OCI-LY3 (cell line): ENCODE results near the gene FYB1.

Experiments used
- H2AFZ ChIP-seq: fragments of 200-600, 300-600 bp; shearing (Covaris generic); 2 replicates; pipeline ENCODE4 v1.6.0; 2014; ENCODE audit warnings: antibody characterized with exemption, low read depth, low read length
- H3K27ac ChIP-seq: fragments of 200-600, 300-600 bp; sonication (generic); 2 replicates; pipeline ENCODE4 v1.5.1; 2014; ENCODE audit warnings: mild to moderate bottlenecking, low read length, moderate library complexity, mixed read lengths
- H3K27me3 ChIP-seq: fragments of 200-600, 300-600 bp; sonication (generic); 2 replicates; pipeline ENCODE4 v1.6.1; 2014; ENCODE audit warnings: low read depth, low read length, mixed read lengths
- H3K36me3 ChIP-seq: fragments of 200-600, 300-600 bp; sonication (generic); replicated peaks from 2 replicates; pipeline ENCODE3; 2014; ENCODE audit warnings: low read depth, low read length, mixed read lengths
- H3K4me1 ChIP-seq: fragments of 300-600, 200-600 bp; sonication (generic); 2 replicates; pipeline ENCODE4 v1.6.1; 2014; ENCODE audit warnings: low read length, mixed read lengths
- H3K4me2 ChIP-seq: fragments of 200-600, 300-600 bp; sonication (generic); 2 replicates; pipeline ENCODE4 v1.6.1; 2014; ENCODE audit warnings: low read length, mixed read lengths
- H3K4me3 ChIP-seq: fragments of 300-600, 200-600 bp; sonication (generic); 2 replicates; pipeline ENCODE4 v1.5.1; 2014; ENCODE audit warnings: antibody characterized with exemption, mild to moderate bottlenecking, low read length, moderate library complexity
- H3K79me2 ChIP-seq: fragments of 300-600, 200-600 bp; shearing (Covaris generic); 2 replicates; pipeline ENCODE4 v1.6.1; 2014; ENCODE audit warnings: mild to moderate bottlenecking, low read length, mixed read lengths
- H3K9ac ChIP-seq: fragments of 300-600, 200-600 bp; shearing (Covaris generic); 2 replicates; pipeline ENCODE4 v1.6.0; 2014; ENCODE audit warnings: mild to moderate bottlenecking, low read length, moderate library complexity
- H3K9me3 ChIP-seq: fragments of 200-600, 300-600 bp; shearing (Covaris generic); 2 replicates; pipeline ENCODE4 v1.6.1; 2014; ENCODE audit warnings: low read length, mixed read lengths; ENCODE audit not compliant: insufficient read depth
- H4K20me1 ChIP-seq: fragments of 200-600, 300-600 bp; sonication (generic); 2 replicates; pipeline ENCODE4 v1.6.1; 2016; ENCODE audit warnings: low read length, mixed read lengths; ENCODE audit not compliant: insufficient read depth
- CTCF ChIP-seq: fragments of 200-600, 300-600 bp; sonication (generic); IDR thresholded peaks from 2 replicates; pipeline ENCODE4 v1.5.1; 2014; ENCODE audit warnings: antibody characterized with exemption, low read length, low read depth
- EZH2phosphoT487 ChIP-seq: fragments of 200-600 bp; shearing (Covaris generic); IDR thresholded peaks from 2 replicates; pipeline ENCODE4 v1.6.1; 2018; ENCODE audit warnings: antibody characterized with exemption, mixed run types, low read depth

Gene FYB1

GRCh38 chr5:39198127-39198526, 21.2 kb downstream of the FYB1 start:
- no peaks in the 10 kb centered on the region for H3K79me2 ChIP-seq
- H3K4me1 ChIP-seq: no peaks in the 10 kb centered on the region
- no peak overlapping the region for H2AFZ ChIP-seq
- no peaks in the 10 kb centered on the region for H3K27me3 ChIP-seq
- H3K9me3 ChIP-seq: no peaks in the 10 kb centered on the region
- H3K9ac ChIP-seq: no peak overlapping the region
- H4K20me1 ChIP-seq: no peaks in the 10 kb centered on the region
- TF ChIP-seq CTCF (no peak), EZH2phosphoT487 (no peak)
- no peak overlapping the region for H3K27ac ChIP-seq
- no peak overlapping the region for H3K4me3 ChIP-seq
- no peaks in the 10 kb centered on the region for H3K36me3 ChIP-seq
- H3K4me2 ChIP-seq: no peak overlapping the region

DNA sequence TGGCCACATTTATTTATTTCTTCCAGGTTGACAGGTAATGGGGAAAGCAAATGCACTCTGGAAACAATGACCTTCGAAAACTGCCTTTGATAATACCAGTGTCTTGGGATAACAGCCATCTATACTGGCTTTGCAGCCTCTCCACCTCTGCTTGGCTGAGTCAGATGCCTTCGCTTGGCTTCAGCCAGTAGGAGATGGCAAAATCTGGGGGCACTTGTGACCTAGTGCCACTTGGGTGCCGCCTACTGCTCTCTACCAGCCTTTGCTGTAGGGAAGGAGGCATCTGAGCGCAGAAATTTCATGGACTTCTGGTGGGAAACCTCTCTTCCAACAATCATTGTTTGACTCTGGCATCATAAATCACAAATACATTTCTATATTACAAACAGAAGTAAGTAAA, 21.8 kb downstream of the FYB1 start:
- Histone ChIP-seq H2AFZ (no peak overlapping the region), H3K79me2 (no peaks in the 10 kb centered on the region), H3K4me2 (no peak overlapping the region), H3K36me3 (no peaks in the 10 kb centered on the region), H3K4me3 (no peak overlapping the region), H3K27ac (no peak overlapping the region), H3K9me3 (no peaks in the 10 kb centered on the region), H4K20me1 (no peaks in the 10 kb centered on the region), H3K27me3 (no peaks in the 10 kb centered on the region), H3K4me1 (no peaks in the 10 kb centered on the region), H3K9ac (no peak overlapping the region)
- TF ChIP-seq EZH2phosphoT487: no peak
- no peak for TF ChIP-seq CTCF

GRCh38 chr5:39195198-39195826, 24.1 kb downstream of the FYB1 start:
- Histone ChIP-seq H3K4me1 (0 out of 2 replicates have a peak, but pooled peaks cover 3% of the 10 kb centered on the region), H3K4me2 (no peak overlapping the region), H3K79me2 (no peaks in the 10 kb centered on the region), H4K20me1 (no peaks in the 10 kb centered on the region), H3K4me3 (no peak overlapping the region), H3K36me3 (no peaks in the 10 kb centered on the region), H3K9me3 (no peaks in the 10 kb centered on the region), H3K9ac (no peak overlapping the region), H3K27ac (no peak overlapping the region), H2AFZ (no peak overlapping the region), H3K27me3 (no peaks in the 10 kb centered on the region)
- no peak for TF ChIP-seq EZH2phosphoT487

DNA sequence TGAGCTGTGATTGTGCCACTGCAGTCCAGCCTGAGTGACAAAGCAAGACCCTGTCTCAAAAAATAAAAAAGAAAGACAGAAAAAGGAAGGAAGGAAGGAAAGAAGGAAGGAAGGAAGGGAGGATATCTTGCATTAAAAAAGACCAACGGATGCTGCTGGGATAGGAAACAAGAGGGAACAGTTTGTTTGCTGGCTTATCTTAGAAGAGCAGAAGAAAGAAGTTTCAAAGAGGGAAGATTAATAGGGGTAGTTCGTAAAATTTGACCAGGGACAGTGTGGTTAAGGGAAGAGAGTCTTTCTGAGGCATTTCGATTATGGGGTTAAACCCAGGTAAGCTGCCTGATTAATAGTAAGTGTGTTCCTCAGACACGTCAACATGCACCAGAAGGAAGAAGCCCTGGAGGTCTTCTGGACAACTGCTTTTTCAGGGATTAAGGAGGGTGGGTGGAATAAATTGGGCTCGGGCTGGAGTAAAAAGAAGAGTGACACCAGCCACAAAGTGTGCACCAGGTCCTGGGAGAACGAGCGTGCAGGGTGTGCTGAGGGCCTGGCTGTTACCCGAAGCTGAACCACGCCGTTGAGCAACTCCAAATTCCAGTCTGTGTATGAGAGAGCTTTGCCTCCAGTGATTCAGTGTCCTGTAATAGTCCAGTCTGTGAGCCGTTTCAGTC, 24.8 kb downstream of the FYB1 start:
- H3K4me2 ChIP-seq: no peak overlapping the region
- H3K27me3 ChIP-seq: no peaks in the 10 kb centered on the region
- no peaks in the 10 kb centered on the region for H4K20me1 ChIP-seq
- H3K9me3 ChIP-seq: no peaks in the 10 kb centered on the region
- H3K27ac ChIP-seq: no peak overlapping the region
- H3K4me3 ChIP-seq: no peak overlapping the region
- H3K36me3 ChIP-seq: no peaks in the 10 kb centered on the region
- H2AFZ ChIP-seq: no peak overlapping the region
- no peak overlapping the region for H3K9ac ChIP-seq
- TF ChIP-seq CTCF: no peak
- TF ChIP-seq EZH2phosphoT487: no peak
- no peaks in the 10 kb centered on the region for H3K79me2 ChIP-seq
- 0 out of 2 replicates have a peak, but pooled peaks cover 3% of the 10 kb centered on the region for H3K4me1 ChIP-seq
